Ishikawa (cell line): ENCODE data around the gene NOXO1.

Experiments used
- CEBPB ChIP-seq: IDR thresholded peaks from 2 replicates; pipeline ENCODE4 v1.6.1; 2012
- EGR1 ChIP-seq: IDR thresholded peaks from 2 replicates; pipeline ENCODE4 v1.6.1; 2012
- EP300 ChIP-seq: IDR thresholded peaks from 2 replicates; pipeline ENCODE4 v1.6.1; 2012; ENCODE audit warnings: borderline replicate concordance
- FOXM1 ChIP-seq: IDR thresholded peaks from 2 replicates; pipeline ENCODE4 v1.6.1; 2012; ENCODE audit warnings: low read depth, borderline replicate concordance
- NFIC ChIP-seq: IDR thresholded peaks from 2 replicates; pipeline ENCODE4 v1.6.1; 2012
- RAD21 ChIP-seq: IDR thresholded peaks from 2 replicates; pipeline ENCODE4 v1.6.1; 2012; ENCODE audit warnings: low read depth
- REST ChIP-seq: IDR thresholded peaks from 2 replicates; pipeline ENCODE4 v1.6.1; 2012; ENCODE audit warnings: low read depth, mild to moderate bottlenecking
- TAF1 ChIP-seq: IDR thresholded peaks from 2 replicates; pipeline ENCODE4 v1.6.1; 2012; ENCODE audit warnings: low read depth, mild to moderate bottlenecking
- TCF12 ChIP-seq: IDR thresholded peaks from 2 replicates; pipeline ENCODE4 v1.6.1; 2012; ENCODE audit warnings: low read depth
- TEAD4 ChIP-seq: IDR thresholded peaks from 2 replicates; pipeline ENCODE4 v1.6.1; 2012
- YY1 ChIP-seq: IDR thresholded peaks from 2 replicates; pipeline ENCODE4 v1.6.1; 2012; ENCODE audit warnings: low read depth
- ZBTB7A ChIP-seq: IDR thresholded peaks from 2 replicates; pipeline ENCODE4 v1.6.1; 2012; ENCODE audit warnings: low read depth
- TF ChIP-seq, protein P1 (sequence below): IDR thresholded peaks from 2 replicates; pipeline ENCODE4 v1.6.1; 2012
- TF ChIP-seq, protein P2 (sequence below): IDR thresholded peaks from 2 replicates; pipeline ENCODE4 v1.6.1; 2012

DNA sequence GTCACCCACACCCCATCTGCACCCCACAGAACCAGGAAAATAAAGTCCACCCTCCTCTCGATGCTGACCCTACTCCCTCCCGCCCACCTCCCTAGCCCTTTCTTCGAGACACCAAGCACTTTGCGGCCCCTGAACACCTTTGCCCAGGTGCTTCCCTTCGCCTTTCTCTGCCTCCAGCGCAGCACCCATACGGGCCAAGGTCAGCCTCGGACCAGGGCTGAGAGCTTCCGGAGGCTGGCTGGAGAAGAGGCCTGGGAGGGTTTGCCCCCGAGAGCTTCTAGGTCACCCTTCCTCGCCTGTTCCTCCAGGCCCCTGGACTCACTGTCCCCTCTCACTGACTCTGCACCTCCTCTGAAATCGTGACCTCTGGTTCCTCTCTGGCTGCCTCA lies 42.8 kb upstream of the NOXO1 start:
- no peak for TF ChIP-seq REST
- TF ChIP-seq RAD21 = no peak
- TF ChIP-seq TEAD4 = no peak
- TF ChIP-seq FOXM1 = no peak
- TF ChIP-seq, protein P1, sequence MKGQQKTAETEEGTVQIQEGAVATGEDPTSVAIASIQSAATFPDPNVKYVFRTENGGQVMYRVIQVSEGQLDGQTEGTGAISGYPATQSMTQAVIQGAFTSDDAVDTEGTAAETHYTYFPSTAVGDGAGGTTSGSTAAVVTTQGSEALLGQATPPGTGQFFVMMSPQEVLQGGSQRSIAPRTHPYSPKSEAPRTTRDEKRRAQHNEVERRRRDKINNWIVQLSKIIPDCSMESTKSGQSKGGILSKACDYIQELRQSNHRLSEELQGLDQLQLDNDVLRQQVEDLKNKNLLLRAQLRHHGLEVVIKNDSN = no peak
- TF ChIP-seq EP300 = no peak
- no peak for TF ChIP-seq TCF12
- TF ChIP-seq, protein P2, sequence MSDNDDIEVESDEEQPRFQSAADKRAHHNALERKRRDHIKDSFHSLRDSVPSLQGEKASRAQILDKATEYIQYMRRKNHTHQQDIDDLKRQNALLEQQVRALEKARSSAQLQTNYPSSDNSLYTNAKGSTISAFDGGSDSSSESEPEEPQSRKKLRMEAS = no peak
- TF ChIP-seq CEBPB = no peak
- TF ChIP-seq TAF1 = no peak
- no peak for TF ChIP-seq YY1
- no peak for TF ChIP-seq EGR1
- no peak for TF ChIP-seq NFIC
- TF ChIP-seq ZBTB7A = no peak
